Myometrial cell (primary cell): Measurements from ENCODE around the gene TRIM47. TPM values are rescaled to one million over a fixed set of nuclear protein-coding genes. Genes with fewer than 3 reads are reported as not detected.

Experiments
- total RNA-seq: library from RNA; depleted of rRNA; stranded (reverse); fragments of >200 nt; gene quantifications from 2 replicates; pipeline ENCODE4 v1.2.3, GENCODE V29; 2015

The TRIM47 gene, protein sequence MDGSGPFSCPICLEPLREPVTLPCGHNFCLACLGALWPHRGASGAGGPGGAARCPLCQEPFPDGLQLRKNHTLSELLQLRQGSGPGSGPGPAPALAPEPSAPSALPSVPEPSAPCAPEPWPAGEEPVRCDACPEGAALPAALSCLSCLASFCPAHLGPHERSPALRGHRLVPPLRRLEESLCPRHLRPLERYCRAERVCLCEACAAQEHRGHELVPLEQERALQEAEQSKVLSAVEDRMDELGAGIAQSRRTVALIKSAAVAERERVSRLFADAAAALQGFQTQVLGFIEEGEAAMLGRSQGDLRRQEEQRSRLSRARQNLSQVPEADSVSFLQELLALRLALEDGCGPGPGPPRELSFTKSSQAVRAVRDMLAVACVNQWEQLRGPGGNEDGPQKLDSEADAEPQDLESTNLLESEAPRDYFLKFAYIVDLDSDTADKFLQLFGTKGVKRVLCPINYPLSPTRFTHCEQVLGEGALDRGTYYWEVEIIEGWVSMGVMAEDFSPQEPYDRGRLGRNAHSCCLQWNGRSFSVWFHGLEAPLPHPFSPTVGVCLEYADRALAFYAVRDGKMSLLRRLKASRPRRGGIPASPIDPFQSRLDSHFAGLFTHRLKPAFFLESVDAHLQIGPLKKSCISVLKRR
- 11.3 and 15.3 TPM in 2 replicates for total RNA-seq

DNA sequence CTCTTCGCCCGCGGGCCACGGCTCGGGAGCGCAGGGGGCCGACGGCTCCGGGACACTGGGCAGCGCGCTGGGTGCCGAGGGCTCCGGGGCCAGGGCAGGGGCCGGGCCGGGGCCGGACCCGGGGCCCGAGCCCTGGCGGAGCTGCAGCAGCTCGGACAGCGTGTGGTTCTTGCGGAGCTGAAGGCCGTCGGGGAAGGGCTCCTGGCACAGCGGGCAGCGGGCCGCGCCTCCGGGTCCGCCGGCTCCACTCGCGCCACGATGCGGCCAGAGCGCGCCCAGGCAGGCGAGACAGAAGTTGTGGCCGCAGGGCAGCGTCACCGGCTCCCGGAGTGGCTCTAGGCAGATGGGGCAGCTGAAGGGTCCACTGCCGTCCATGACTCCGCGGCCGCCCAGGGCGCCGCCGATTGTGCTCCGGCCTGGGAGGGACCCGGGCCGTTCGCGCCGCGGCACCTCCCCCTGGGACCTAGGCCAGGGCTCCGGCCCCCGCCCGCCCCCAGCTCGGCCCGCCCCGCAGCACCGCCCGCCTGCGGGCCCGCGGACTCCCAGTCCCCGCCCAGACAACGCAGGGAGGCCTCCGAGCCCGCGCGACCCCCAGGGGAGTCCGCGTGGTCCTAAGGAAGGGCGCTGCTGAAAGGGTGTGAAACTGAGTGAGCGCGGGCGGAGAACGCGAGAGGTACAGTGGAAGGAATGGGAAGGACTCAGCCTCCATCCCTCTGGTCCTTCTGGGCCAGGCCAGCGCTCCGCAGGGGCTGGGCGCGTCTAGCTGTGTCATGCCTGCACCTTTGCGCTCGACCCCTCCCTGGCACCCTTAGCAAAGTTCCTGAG lies at the start of gene TRIM47:
Gene TRIM47 (minus strand): TSS at position 408 of the 825 bp plus-strand sequence. CDS start 33 bp downstream, at position 375.

GRCh38 chr17:75904749-75905521 lies 26.6 kb upstream of the TRIM47 start, which contains the start of gene MRPL38:
Gene MRPL38 (minus strand): TSS chr17:75904884. CDS start chr17:75904875, 9 bp downstream.

DNA sequence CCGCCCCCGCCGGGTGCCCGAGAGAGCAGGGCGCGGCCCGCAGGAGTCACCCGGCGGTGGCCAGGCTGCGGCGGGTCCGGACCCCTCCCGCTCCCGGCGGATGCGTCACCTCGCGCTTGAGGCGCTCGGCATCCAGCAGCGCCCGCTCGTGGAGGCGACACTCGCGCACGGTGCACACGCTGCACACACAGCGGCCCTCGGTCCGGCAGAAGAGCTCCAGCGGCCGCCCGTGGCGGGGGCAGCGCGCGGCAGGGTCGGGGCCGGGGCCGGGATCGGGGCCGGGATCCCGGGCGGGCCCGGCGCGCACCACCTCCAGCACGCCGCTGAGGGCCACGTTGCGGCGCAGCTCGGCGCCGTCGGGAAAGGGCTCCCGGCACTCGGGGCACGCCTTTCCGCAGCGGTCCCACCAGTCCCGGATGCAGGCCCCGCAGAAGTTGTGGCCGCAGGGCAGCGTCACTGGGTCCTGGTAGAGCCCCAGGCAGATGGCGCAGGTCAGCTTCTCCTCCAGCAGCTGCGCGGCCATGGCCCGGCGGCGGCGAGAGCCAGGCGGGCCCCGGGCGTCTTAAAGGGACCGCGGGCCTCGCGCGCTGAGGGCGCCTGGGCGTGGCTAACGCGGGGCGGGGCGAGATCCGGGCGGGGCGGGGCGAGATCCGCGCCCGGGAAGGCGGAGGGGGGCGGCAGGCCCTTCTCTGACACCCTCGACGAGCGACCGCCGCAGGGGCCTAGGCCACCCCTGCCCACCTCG lies 18.2 kb upstream of the TRIM47 start, which contains the start of gene TRIM65:
Gene TRIM65 (minus strand): TSS at position 537 of the 745 bp plus-strand sequence. CDS start 14 bp downstream, at position 523.

DNA sequence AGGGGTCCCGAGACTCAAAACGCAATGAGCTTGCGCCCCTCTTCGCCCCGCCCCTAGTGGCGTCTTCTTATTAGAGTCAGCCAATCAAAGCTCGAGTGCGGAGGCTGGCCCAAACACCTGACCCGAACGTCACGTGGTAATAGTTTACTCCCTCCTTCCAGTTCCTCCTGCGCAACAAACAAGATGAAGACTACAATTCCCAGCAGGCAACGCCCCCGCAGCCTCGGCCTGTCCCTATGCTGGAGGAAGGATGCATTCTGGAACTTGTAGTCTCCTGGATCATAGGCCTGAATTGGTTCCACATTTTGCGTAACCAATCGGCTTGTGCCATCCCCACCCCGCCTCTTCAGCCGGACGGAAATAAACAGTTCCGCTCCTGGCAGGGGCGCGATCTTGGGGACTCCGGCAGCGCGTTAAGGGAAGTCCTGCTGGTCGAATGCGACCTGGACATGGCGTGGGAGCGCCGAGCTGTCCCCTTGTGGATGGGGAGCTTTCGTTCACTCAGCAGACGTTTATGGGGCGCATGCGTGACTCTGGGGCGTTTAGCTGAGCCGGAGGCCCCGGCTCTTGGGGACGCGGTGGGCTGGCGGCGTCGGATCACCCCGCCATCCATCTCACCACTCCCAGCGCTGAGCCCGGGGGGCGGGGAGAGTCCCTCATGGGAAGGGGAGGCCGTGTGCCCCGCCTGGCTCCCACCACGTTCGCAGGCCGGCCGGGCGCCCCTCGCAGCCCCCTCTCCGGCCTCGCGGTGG lies 22.9 kb downstream of the TRIM47 start, which contains the start of gene WBP2:
Gene WBP2 (minus strand): TSS at position 26 of the 752 bp plus-strand sequence. CDS start 38 bp downstream, outside the sequence.

GRCh38 chr17:75843577-75844529 lies 34.5 kb downstream of the TRIM47 start, which contains the start of gene UNC13D:
Gene UNC13D (minus strand): TSS chr17:75844404. CDS start chr17:75844337, 67 bp downstream.

Other genes starting within 250 kb of the TRIM47 start
- 0.18 TPM in 1 of 2 replicates, not detected in the other for gene SMIM5, start 245.1 kb downstream of the TRIM47 start, total RNA-seq
- gene RECQL5, start 211.4 kb downstream of the TRIM47 start, total RNA-seq: 18.3 and 21.6 TPM in 2 replicates
- 80.1 and 106 TPM in 2 replicates for gene SAP30BP, start 211.2 kb downstream of the TRIM47 start, total RNA-seq
- gene ITGB4, start 157.1 kb downstream of the TRIM47 start, total RNA-seq: not detected in 2 replicates
- gene GALK1, start 113.4 kb downstream of the TRIM47 start, total RNA-seq: 62.2 and 70.3 TPM in 2 replicates
- gene UNK, start 93.8 kb downstream of the TRIM47 start, total RNA-seq: 13.6 and 32.3 TPM in 2 replicates
- 0.89 and 3.5 TPM in 2 replicates for gene UNC13D, start 34.2 kb downstream of the TRIM47 start, total RNA-seq
- 84.4 and 94.8 TPM in 2 replicates for gene WBP2, start 23.2 kb downstream of the TRIM47 start, total RNA-seq
- gene TRIM65, start 18.4 kb upstream of the TRIM47 start, total RNA-seq: 14.4 and 21.3 TPM in 2 replicates
- gene MRPL38, start 26.3 kb upstream of the TRIM47 start, total RNA-seq: 24.1 and 27.1 TPM in 2 replicates
- 9.5 and 15.1 TPM in 2 replicates for gene FBF1, start 62.5 kb upstream of the TRIM47 start, total RNA-seq
- gene ACOX1, start 100.6 kb upstream of the TRIM47 start, total RNA-seq: 35.6 and 41.8 TPM in 2 replicates
- 15.8 and 16.1 TPM in 2 replicates for gene TEN1, start 100.7 kb upstream of the TRIM47 start, total RNA-seq
- 1.2 and 3.5 TPM in 2 replicates for gene CDK3, start 122.3 kb upstream of the TRIM47 start, total RNA-seq
- 0.53 and 0.58 TPM in 2 replicates for gene EVPL, start 148.7 kb upstream of the TRIM47 start, total RNA-seq
- 29.4 and 37.7 TPM in 2 replicates for gene SRP68, start 193.9 kb upstream of the TRIM47 start, total RNA-seq
- gene GALR2, start 196.2 kb upstream of the TRIM47 start, total RNA-seq: 0.29 and 0.53 TPM in 2 replicates
- gene ZACN, start 200.6 kb upstream of the TRIM47 start, total RNA-seq: not detected in 2 replicates
- gene EXOC7, start 225.2 kb upstream of the TRIM47 start, total RNA-seq: 61.0 and 64.9 TPM in 2 replicates